ENCODE measurements around the gene GRM4.
A peak's percentile ranks its signal among the peaks of the same experiment; 100 is the strongest.

Gene GRM4

GRCh38 chr6:34037151-34037550, 108.7 kb downstream of the GRM4 start:
- no peak for DNase-seq

- no peak for DNase-seq
These were observed 109.4 kb downstream of the GRM4 start for GRCh38 chr6:34036357-34037069.

- no peak for DNase-seq
These were observed 110.1 kb downstream of the GRM4 start for GRCh38 chr6:34035704-34036356.

GRCh38 chr6:34035161-34035560, 110.7 kb downstream of the GRM4 start:
- no peak for DNase-seq

- no peak for DNase-seq
These were observed 113.0 kb downstream of the GRM4 start for GRCh38 chr6:34032856-34033255.

- no peak for DNase-seq
These were observed 114.1 kb downstream of the GRM4 start for GRCh38 chr6:34031625-34032383.

GRCh38 chr6:34030831-34031624, 114.9 kb downstream of the GRM4 start:
- DNase-seq: no peak

- no peak for DNase-seq
These were observed 116.2 kb downstream of the GRM4 start for GRCh38 chr6:34029489-34030280.

GRCh38 chr6:34028691-34029360, 117.1 kb downstream of the GRM4 start:
- no peak for DNase-seq

GRCh38 chr6:34027939-34028441, 117.9 kb downstream of the GRM4 start:
- DNase-seq: no peak

- peak; percentile 98 for DNase-seq
These were observed 118.4 kb downstream of the GRM4 start for GRCh38 chr6:34027445-34027936.

- no peak for DNase-seq
These were observed 120.0 kb downstream of the GRM4 start for GRCh38 chr6:34025861-34026260.

- no peak for DNase-seq
These were observed 120.6 kb downstream of the GRM4 start for GRCh38 chr6:34025112-34025807.

- no peak for DNase-seq
These were observed 123.0 kb downstream of the GRM4 start for GRCh38 chr6:34022873-34023255.

GRCh38 chr6:34022250-34022872, 123.5 kb downstream of the GRM4 start:
- no peak for DNase-seq

GRCh38 chr6:34021554-34022190, 124.2 kb downstream of the GRM4 start:
- no peak for DNase-seq

- DNase-seq: no peak
These were observed 124.9 kb downstream of the GRM4 start for GRCh38 chr6:34020807-34021553.

- DNase-seq: no peak
These were observed 125.6 kb downstream of the GRM4 start for GRCh38 chr6:34020278-34020677.

Data from 8988T (cell line).